GM12801 (cell line): ENCODE data around the gene ERVK3-1.

Experiments used
- TF ChIP-seq, protein P1 (sequence below): IDR thresholded peaks from one replicate; pipeline ENCODE4 v1.5.1; 2011; ENCODE audit warnings: control low read depth; ENCODE audit not compliant: insufficient read length; ENCODE audit errors: extremely low read depth

Gene ERVK3-1

GRCh38 chr19:58326914-58327726, 21.9 kb downstream of the ERVK3-1 start, which contains the start of gene ZSCAN22:
Gene ZSCAN22, plus strand, starts transcription at chr19:58326994. Its CDS starts 7,809 bp downstream, at chr19:58334803.
- TF ChIP-seq, protein P1, sequence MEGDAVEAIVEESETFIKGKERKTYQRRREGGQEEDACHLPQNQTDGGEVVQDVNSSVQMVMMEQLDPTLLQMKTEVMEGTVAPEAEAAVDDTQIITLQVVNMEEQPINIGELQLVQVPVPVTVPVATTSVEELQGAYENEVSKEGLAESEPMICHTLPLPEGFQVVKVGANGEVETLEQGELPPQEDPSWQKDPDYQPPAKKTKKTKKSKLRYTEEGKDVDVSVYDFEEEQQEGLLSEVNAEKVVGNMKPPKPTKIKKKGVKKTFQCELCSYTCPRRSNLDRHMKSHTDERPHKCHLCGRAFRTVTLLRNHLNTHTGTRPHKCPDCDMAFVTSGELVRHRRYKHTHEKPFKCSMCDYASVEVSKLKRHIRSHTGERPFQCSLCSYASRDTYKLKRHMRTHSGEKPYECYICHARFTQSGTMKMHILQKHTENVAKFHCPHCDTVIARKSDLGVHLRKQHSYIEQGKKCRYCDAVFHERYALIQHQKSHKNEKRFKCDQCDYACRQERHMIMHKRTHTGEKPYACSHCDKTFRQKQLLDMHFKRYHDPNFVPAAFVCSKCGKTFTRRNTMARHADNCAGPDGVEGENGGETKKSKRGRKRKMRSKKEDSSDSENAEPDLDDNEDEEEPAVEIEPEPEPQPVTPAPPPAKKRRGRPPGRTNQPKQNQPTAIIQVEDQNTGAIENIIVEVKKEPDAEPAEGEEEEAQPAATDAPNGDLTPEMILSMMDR, result no peak

GRCh38 chr19:58328999-58329398, 23.8 kb downstream of the ERVK3-1 start:
- TF ChIP-seq, protein P1, result no peak

DNA sequence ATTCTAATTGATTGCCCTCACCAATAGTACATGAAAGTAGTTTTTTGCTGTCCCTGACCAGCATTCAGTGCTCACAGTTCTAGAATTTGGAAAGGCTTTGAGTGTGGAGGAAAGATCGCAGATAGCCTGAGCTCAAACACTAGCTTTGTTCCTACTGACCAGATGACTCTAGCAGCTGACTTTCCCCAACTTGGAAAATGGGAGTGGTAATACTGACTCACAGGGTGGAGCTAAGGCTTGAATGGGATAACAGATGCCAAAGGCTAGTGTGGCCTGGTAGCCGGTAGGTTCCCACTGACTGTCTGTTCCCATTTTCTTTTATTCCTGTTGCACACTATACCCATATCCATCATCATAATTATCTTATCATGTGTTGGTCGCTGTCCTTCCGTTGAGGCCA, 25.3 kb downstream of the ERVK3-1 start:
- TF ChIP-seq, protein P1, result no peak

- TF ChIP-seq, protein P1, result no peak
Measured at GRCh38 chr19:58332697-58333096, 27.5 kb downstream of the ERVK3-1 start.

DNA sequence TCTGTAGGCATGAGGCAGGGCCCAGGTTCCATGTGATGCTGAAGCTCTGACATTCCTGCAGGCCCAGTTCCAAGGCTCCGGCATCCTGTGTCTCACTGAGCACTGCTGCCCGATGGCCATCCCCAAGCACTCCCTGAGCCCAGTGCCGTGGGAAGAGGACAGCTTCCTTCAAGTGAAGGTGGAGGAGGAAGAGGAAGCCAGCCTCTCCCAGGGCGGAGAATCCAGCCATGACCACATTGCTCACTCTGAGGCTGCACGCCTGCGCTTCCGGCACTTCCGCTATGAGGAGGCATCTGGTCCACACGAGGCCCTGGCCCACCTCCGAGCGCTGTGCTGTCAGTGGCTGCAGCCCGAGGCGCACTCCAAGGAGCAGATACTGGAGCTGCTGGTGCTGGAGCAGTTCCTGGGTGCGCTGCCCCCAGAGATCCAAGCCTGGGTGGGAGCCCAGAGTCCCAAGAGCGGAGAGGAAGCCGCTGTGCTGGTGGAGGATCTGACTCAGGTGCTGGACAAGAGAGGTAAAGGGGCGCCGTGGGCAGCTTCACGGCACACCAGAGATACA, 29.6 kb downstream of the ERVK3-1 start:
- TF ChIP-seq, protein P1, result no peak

- TF ChIP-seq, protein P1, result no peak
Measured at GRCh38 chr19:58335630-58336029, 30.5 kb downstream of the ERVK3-1 start.

DNA sequence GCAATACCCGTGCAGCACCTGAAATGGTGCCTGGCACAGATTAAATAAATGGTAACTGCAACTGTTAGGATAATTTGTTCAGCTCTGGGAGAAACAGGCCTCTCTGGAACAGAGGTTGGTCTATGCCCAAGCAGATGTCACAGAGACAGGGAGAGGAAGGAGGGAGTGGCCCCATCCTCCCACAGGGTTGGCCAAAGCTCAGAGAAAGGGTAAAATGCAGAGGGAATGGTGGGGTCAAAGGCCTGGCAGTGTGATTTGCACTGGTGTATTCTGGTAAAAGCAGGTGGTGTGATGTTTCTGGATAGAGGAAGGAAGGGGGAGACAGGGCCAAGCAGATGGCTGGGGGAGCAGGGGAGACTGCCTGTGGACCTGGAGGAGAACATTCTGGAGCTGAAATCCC, 31.0 kb downstream of the ERVK3-1 start:
- TF ChIP-seq, protein P1, result no peak
